Anterior cingulate cortex (tissue), 58 donors: ENCODE measurements around the gene TNS3.

ENCODE experiments used
- DNase-seq, 58 donors: peaks; one replicate each; lab custom pipeline; 2025; lab: John Stamatoyannopoulos, UW

Gene TNS3

DNA sequence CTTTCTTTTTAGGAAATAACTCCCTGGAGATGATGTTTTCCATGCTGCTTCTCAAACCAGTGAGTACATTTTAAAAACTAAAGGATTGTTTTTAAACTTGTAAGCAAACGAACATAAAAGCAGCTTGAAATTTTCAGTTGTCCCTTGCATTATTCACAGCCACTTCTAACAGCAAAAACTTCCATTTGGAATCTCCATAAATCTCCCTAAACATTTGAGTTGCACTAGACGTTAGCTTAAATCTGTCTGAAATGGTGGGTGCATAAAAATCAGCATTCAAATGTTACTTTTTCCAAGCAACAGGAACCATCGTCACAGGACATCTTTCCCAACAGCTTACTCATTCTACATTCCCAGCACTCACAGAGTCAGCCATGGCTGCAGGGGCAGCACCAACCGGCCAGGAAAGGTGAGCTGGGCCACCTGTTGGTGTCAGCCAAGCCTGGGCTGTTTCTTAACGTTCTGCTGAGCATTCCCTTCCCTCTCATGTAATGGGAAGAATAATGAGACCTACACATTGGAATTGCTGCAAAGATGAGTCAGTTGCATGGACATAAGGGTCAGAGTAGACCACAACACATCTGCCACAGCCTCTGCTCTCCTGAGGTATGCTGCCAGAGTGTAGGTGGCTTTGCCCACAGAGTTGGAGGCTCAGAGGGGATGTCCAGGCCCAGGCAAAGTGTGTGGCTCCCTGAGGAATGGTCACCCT lies 163.2 kb downstream of the TNS3 start:
- no peak for DNase-seq

DNA sequence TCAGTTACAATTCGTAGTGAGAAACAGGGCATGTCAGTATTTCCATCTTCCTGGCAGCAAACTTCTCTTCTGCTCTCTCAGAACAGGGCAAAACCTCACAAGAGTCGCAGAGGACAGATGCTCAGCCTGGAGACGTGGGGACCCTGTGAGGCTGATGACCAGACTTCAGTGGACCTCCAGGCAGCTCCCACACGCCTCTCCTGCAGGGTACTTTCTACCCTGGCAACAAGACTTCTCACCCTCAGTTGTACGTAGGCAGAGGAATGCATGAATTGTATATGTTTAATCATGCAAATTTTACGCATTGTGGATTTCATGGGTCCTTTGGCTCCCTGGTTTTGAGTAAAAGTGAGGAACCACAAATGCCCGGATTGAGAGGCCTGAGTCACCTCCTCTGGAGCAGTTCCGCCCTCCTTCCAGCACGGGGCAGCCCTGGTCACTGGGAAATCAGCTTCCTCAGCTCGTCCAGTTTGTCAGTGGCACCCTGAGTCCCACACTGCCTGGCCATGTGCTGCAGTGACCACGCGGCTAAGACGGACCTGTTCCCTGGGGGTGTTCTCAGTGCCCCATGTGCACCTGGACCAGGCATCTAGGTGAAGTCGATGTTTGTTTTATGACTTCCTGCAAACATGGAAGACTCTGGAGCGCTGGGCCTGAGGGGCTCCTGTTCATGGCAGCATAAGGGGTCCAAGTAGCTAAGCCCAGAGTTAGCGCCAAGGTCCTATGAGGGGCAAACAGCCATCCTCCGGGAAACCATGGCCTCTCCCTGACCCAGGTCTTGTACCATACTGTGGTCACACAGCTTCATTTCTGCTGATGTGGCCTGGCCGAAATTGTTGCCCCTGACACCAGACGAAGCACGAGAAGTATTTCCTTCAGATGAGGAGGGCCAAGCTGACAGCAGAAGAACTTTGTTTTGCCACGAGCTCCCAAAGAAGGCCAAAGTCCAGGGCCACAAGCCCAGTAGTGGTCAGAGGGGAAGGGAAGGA lies 165.1 kb downstream of the TNS3 start:
- no peak for DNase-seq

DNA sequence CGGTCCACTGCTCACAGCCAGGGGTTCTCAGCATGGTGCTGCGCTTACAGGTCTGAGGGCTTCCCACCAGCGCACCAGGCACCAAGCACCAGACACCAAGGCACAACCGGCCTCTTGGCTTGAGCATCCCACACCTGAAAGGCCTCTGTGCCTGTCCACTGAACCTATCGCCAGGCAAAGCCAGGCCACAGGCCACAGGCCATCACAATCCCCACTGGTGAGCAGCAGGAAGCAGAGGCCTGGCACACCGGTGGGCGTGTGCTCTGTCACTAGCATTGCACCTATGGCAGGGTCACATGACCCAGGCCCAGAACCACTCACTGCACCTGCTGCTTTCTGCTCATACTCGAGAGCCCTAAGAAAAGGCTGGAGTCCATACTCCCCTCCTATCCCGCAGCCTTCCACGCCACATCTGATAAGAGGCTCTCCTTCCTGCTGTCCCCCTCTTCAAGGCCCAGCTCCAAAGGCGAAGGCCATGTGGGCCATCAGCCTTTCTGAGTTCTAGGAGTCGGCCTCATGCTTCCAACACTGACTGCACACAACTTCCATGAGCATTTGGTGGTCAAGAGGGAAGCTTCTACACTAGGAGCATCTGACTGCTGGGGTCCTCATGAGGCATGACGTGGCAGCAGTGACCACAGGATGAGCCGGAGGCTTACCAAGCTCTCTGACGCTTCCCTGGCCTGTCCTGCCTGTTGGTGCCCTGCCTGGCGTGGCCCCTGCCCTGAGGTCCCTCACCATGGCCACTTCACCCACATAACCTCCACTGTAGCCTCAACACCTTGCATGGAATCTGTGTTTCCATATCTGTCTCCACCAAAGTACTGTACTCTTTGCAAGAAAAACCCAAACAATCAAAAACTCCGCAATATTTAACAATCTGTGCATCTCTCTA lies 166.3 kb downstream of the TNS3 start:
- no peak for DNase-seq

DNA sequence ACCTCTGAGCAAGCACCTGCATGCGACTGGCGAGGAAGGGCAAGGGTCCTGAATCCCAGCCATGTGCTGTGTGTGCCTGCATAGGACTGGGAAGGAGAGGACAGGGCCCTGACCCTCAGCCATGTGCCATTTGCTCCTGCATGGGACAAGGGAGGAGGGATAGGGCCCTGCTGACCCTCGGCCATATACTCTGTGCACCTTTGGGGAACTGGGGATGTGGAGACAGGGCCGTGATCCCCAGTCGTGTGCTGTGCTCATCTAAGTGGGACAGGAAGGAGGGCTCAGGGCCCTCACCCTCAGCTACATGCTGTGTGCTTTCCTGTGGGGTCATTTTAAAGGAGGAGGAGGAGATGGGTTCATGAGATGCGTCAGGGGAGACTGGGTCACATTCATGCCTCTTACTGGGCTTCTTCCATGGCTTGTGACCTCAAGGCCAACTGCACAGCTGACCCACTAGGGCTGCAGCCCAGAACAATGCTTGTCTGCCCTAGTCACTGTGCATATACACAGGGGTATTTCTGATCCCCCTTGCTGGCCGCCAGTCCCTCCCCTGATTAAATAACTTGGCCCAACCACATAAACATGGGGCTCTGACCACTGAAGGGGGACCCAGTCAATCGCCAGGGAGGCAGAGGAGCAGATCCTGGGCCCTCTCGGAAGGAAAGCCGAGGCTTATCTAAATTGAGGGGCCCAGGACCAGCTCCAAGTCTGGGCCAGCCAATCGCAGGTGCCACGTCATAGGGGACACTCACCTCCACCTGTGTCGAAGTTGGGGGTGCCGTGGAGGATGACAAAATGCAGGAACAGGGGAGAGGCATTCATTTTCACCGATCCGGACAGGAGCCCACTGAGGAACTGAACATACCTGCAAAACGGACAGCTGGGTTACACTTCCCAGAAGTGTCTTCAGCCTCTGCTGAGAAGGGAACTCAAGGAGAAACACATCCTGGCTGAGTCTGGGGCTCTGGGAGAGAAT lies 167.3 kb downstream of the TNS3 start:
- no peak for DNase-seq

DNA sequence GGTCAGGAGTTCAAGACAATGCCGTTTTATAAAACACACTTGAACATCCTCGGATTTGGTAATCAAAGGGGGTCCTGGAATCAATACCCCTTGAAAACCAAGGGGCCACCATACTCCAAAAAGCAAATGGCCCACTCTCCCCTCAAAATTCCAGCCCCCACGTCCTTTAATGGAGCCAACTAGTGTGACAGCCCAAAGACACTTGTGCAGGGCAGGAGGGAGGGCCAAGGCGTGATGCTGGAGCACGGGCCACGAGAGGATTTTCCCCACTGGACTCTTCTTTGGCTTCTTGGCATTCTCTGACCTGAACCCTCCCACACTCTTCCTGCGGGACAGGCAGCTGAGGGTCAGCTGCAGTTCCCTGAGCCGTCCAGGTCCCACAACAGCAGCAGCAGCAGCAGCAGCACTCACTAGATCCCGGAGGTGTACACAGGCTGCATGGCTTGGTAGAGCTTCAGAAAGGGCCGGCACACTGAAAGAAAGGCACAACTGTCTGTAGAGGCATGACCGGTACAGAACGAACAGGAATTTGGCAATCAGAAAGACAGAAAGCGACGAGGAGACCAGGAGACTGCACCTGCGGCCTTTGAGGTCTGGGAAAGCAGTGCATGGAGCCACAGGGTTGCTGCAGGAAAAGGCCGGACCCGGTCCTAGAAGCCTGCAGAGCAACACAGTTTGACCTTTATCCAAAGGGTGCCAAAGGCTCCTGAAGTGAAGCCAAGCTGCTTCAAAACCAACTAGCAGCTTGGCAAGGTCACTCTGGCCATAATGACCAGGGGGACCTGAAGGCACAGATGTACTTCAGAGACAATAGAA lies 168.2 kb downstream of the TNS3 start:
- DNase-seq, result no peak

DNA sequence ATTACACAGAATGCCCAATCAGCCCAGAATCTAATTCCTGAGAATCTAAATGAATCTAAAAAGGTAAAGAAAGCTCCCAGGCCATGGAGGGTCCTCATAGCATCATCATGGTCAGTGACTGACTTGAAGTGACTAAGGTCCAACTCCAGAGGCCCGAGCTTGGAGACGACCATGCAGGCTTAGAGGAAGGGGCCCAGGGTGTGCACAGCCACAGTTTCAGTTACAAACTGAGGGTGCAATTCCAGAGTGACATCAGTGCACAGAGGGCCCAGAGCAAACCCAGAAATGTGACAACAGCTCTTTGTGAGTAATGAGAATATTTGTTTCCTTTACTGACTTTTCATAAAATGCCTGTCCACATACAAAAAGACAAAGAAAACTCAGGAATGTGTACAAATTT lies 170.0 kb downstream of the TNS3 start:
- DNase-seq, result no peak

DNA sequence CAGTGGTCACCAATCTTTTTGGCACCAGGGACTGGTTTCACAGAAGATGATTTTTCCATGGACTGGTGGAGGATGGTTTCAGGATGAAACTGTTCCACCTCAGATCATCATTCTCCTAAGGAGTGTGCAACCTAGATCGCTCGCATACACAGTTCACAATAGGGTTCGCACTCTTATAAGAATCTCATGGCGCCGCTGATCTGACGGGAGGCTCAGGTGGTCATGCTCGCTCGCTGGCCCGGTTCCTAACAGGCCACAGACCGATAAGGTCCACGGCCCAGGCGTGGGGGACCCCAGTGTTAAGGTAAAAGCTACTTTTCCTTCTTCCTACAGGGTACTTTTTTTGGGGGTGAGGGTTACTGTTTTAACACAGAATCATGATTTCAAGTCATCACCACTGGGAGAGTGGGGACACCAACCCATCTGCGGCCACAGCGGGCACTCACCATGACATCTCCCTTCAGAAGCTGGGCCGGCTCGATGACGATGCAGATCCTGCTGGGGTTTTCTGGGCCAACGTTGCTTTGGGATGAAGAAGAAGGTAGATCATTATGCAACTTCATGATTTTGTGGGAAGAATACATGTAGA lies 170.5 kb downstream of the TNS3 start:
- no peak for DNase-seq

DNA sequence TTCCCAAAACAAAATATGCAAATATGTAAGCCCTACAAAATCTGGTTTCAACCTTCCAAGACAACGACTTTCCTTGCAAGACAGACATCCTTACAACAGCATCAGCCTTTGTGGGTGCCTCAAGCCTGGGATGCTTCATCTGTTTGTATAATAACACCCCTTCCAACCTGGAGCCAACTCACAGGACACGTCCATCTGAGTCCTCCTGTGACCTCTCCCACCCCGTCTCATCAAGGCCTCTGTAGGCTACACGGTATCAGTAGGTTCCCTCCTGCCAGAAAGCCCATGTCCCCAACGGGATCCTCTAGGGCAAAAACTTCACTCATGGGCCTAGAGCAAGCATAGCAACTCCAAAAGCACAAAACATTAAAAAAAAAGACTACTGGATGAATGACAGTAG lies 173.2 kb downstream of the TNS3 start:
- DNase-seq, result no peak

DNA sequence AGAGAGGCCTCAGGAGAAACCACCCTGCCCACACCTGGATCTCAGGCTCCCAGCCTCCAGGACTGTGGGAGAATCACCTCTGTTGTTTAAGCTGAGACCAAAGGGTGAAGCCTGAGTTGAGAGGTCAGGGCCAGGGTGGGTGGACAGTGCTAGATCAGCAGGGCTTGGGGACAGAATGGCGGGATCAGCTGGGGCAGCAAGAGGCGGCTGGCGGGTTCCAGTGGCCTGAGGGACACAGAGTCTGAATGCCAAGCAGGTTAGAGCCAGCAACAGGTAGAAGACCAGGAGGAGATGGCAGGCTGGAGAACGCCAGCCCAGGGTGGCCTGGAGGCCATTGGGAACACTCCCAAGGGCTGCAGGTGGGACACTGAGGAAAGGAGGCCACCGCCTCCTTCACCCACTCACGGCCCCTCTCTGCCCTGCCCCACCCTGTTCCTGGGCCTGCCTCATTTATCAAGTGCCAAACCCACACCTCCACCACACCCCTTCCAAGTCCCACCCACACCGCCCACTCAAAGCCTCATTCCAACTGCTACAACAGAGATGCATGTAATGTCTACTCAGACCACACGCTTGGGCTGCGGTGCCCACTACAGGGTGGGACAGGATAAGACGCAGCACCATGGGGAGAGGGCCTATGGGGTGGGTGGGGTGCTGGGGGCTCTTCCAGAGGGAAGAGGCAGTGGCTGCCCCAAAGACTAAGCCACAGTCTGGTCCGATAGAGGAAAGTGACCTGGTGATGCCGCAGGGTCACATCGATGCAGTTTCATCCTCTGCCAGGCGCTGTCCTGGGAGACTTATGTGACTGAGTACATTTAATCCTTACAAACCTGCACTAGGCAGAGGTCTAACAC lies 173.9 kb downstream of the TNS3 start:
- no peak for DNase-seq

DNA sequence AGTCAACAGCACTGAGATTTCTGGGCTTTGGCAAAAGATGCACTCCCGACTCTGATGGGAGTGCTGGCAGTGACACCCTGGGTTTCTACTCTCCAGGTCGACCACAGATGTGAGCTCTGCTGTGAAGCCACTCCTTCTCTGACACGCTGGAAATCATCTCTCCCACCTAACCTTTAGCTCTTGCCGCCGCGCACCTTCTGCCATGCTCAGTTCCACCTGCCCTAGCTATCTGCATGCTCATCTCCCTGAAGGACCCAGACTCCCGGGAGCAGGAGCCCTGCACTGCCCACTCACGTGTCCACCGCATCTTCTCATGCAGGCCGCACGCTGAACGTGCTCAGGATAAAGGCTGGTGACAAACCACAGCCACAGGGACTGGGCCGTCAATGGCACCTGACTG lies 174.8 kb downstream of the TNS3 start:
- no peak for DNase-seq

DNA sequence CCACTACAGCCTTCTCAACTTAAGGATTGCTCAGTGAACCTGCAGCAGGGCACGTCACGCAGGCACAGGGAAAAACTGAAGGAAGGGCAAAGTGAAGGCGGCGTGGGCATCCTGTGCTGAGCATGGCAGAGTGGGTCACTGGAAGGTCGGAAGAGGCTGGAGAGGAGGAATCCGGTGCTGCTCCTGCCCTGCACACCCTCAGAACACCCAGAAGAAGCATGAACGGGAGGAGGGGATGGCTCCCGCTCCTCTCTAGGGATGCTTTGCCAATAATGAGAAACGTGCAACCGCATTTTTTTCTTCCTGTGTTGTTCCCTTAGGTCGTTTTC lies 175.1 kb downstream of the TNS3 start:
- DNase-seq, result no peak

DNA sequence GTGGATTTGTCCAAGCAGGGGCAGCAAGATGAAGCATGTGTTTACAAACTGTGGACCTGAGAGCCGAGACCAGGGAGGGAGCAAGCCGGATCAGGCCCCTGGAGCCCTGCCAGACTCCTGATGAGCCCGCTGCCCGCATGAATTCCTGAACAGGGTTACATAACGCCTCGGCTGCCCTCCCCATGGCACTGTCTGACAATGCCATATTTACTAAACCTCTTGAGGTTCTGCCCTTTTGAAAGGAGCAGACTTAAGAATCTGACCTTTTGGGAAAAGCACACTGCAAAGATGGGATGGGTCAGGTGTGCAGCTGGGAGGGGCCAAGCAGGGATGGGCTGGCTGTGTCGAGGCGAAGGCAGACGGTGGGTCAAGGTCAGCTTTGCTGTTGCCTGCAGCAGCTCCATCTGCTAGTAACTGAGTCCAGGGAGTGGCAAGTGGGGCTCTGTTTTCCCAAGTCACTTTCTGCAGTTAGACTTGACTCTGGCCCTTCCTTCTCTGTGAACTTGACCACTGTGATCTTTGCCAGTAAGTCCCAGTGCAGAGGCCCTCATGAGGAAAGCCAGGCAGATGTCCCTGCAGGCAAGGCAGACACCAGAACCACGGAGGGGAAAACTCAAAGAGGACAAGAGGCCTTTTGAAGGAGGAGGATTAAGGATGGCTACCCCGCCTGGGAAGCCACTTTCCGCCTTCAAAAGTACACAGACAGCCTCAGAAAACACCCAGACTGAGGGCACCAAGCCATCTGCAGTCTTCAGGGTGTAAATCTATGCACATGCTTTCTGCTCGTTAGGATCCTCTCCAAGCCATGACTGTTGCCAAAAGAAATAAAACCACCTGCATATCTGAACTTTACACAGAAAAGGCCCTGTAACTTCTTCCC lies 175.8 kb downstream of the TNS3 start:
- peak in 35 of 58 donors; percentile 14 to 73 (median 29) for DNase-seq

DNA sequence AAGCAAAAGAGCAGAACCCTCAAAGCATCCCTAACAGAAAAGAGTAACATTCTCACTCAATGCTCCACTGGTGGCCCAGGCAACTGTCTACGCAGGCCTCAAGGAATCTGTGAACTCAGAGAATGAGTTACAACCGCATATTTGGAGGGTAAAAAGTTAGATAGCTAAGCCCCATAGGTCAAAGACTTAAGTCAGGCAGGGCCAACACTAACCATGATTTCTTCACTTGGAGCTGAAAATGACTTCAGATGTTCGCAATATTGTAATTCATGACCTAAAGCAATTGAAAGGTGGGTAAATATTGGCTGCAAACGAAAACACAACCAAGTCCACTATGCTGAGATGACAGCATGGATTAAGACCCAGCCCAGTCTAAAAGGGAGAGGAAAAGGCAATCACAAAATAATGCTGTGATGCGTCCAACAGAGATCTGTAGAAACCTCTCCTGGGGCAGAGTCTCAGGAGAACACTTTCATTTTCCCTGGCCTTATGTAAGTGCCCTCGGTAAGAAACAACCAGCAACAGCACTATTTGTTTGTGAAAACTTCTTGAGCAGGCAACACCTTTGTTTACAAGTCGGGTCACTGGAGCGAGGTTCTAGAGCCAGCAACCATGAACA lies 176.5 kb downstream of the TNS3 start:
- DNase-seq, result no peak

DNA sequence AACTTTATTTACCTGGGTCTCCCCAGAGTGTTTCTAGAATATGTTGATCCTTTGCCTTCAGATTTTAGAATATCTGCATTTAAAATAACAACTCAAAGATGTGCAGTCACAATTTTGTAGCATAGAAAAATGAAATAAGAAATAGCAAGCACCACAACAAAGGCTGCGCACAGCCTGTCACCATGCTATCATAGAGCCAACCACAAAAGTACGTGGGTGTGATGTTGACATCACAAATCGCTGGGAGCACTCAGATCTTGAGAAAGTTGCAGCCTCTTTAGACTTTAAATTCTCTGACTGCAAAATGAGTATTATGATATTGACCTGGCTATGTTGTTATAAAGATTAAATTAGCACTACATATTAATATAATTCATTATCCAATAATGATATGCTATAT lies 177.9 kb downstream of the TNS3 start:
- no peak for DNase-seq

DNA sequence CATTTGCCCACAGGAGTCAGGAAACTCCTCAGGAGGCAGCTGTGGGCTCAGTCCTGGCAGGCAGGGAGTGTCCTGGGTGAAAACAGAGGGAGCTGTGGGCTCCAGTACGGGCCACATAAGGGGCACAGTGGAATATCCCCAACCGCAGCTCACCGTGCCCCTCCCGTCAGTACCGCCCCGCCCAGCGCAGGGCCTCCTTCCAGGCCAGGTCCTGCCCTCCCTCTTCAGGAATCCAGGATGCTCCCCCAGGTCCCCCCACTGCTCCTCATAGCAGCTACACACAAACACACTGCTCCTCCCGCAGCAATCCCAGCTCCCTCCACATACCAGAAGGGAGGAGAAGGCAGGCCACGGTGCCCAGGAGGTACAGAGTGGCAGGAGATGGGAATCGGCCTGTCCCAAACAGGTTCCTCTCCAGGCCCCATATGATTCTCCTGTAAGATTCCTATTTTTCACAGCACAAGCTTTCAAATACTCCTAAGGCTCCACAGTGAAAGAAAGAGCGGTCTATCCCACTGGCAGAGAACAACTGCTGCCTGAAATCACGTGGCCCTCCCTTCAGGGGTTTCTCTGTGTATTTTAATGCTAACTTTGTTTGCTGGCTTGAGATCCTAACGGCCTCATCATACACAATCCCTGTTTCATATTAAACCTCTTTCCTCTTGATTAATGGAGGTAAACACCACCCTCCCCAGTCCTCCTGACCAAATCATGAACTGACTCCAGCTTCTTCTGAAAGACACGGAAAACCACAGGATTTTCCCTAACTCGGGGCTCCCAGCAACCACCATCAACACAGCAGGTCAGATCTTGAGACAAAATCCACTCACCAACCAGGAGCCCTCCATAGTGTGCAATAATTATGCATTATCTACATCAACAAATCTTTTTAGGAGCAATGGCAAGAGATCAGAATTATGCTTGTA lies 178.7 kb downstream of the TNS3 start:
- no peak for DNase-seq
